CD14-positive monocyte (primary cell): ENCODE measurements around the gene AKAP9. TPM values are rescaled to one million over a fixed set of nuclear protein-coding genes. Genes with fewer than 3 reads are reported as not detected.

Experiments used
- DNase-seq, 3 donors: peaks; one replicate each; pipeline ENCODE4 v3.0.0-alpha.2; 2011 to 2022
- H2AFZ ChIP-seq: 2 replicates; pipeline ENCODE4 v1.6.0; 2012; ENCODE audit warnings: mild to moderate bottlenecking, low read depth, low read length, inconsistent platforms; ENCODE audit not compliant: insufficient read depth, poor library complexity, severe bottlenecking
- H3K27ac ChIP-seq, 2 donors: 1 replicate in 1 of 2; 2 replicates in 1 of 2; pipeline ENCODE4 v1.5.1; 2012 to 2013; ENCODE audit warnings: low read length in 2 of 2, control low read depth in 1 of 2, inconsistent platforms in 1 of 2, low read depth in 1 of 2, mild to moderate bottlenecking in 1 of 2
- H3K27me3 ChIP-seq, 2 donors: one replicate each; pipeline versions ENCODE4 v1.6.0 to v1.6.1; 2011 to 2013; ENCODE audit warnings: low read length in 2 of 2; ENCODE audit not compliant: control insufficient read depth in 2 of 2, insufficient read depth in 2 of 2
- H3K36me3 ChIP-seq, 2 donors: replicated peaks in 1 of 2; 1 replicate in 1 of 2; 2 replicates in 1 of 2; pipeline versions ENCODE4 v1.5.1 to v1.6.1; 2012 to 2013; ENCODE audit warnings: low read length in 2 of 2, control low read depth in 1 of 2, inconsistent platforms in 1 of 2, mild to moderate bottlenecking in 1 of 2; ENCODE audit not compliant: insufficient read depth in 2 of 2, control insufficient read depth in 1 of 2
- H3K4me1 ChIP-seq, 2 donors: 1 replicate in 1 of 2; 2 replicates in 1 of 2; pipeline versions ENCODE4 v1.5.1 to v1.6.1; 2012 to 2013; ENCODE audit warnings: low read length in 2 of 2, control low read depth in 1 of 2, inconsistent platforms in 1 of 2, mild to moderate bottlenecking in 1 of 2, moderate library complexity in 1 of 2; ENCODE audit not compliant: insufficient read depth in 2 of 2, control insufficient read depth in 1 of 2
- H3K4me2 ChIP-seq: replicated peaks from 2 replicates; pipeline ENCODE3; 2012; ENCODE audit warnings: low read length, moderate library complexity, mild to moderate bottlenecking; ENCODE audit not compliant: poor library complexity, severe bottlenecking; ENCODE audit errors: extremely low read depth
- H3K4me3 ChIP-seq, 3 experiments: fragments of 200-600 bp in 1 of 3; sonication (generic) in 1 of 3; replicated peaks in 1 of 3; 1 replicate in 2 of 3; 2 replicates in 1 of 3; pipeline ENCODE4 v1.5.1; 2011 to 2013; ENCODE audit warnings: low read length in 3 of 3, mild to moderate bottlenecking in 3 of 3, control low read depth in 2 of 3, low read depth in 2 of 3, inconsistent platforms in 1 of 3, moderate library complexity in 1 of 3
- H3K79me2 ChIP-seq: 2 replicates; pipeline ENCODE4 v1.6.0; 2012; ENCODE audit warnings: mild to moderate bottlenecking, control low read depth, inconsistent platforms, low read length, moderate library complexity; ENCODE audit not compliant: insufficient read depth
- H3K9ac ChIP-seq: 2 replicates; pipeline ENCODE4 v1.6.0; 2017; ENCODE audit warnings: low read length, mild to moderate bottlenecking; ENCODE audit not compliant: insufficient read depth, poor library complexity, severe bottlenecking
- H3K9me3 ChIP-seq, 2 donors: replicated peaks in 1 of 2; 1 replicate in 1 of 2; 2 replicates in 1 of 2; pipeline versions ENCODE4 v1.5.1 to v1.6.1; 2012 to 2013; ENCODE audit warnings: low read length in 2 of 2, control low read depth in 1 of 2; ENCODE audit not compliant: control insufficient read depth in 1 of 2, insufficient read depth in 1 of 2
- H4K20me1 ChIP-seq: 2 replicates; pipeline ENCODE4 v1.6.0; 2012; ENCODE audit warnings: mild to moderate bottlenecking, low read length, control low read depth, moderate library complexity; ENCODE audit not compliant: insufficient read depth
- H3K27ac Mint-ChIP-seq, 7 donors: one replicate each; pipeline ENCODE4 v1.8.0; 2020; ENCODE audit warnings: mild to moderate bottlenecking in 7 of 7, mixed read lengths in 7 of 7, moderate library complexity in 6 of 7, inconsistent platforms in 2 of 7
- H3K27me3 Mint-ChIP-seq, 3 donors: one replicate each; pipeline ENCODE4 v1.8.0; 2021 to 2022; ENCODE audit warnings: low read depth in 3 of 3, mild to moderate bottlenecking in 3 of 3, mixed read lengths in 3 of 3, moderate library complexity in 3 of 3, inconsistent platforms in 1 of 3
- H3K36me3 Mint-ChIP-seq, 2 donors: one replicate each; pipeline ENCODE4 v1.8.0; 2020; ENCODE audit warnings: mixed read lengths in 2 of 2, inconsistent platforms in 1 of 2, mild to moderate bottlenecking in 1 of 2
- H3K4me1 Mint-ChIP-seq: one replicate; pipeline ENCODE4 v1.8.0; 2020; ENCODE audit warnings: mild to moderate bottlenecking, mixed read lengths
- H3K4me3 Mint-ChIP-seq, 2 donors: one replicate each; pipeline ENCODE4 v1.8.0; 2020; ENCODE audit warnings: mild to moderate bottlenecking in 2 of 2, mixed read lengths in 2 of 2, moderate library complexity in 1 of 2
- H3K9me3 Mint-ChIP-seq, 7 donors: one replicate each; pipeline ENCODE4 v1.8.0; 2020 to 2022; ENCODE audit warnings: mixed read lengths in 7 of 7, mild to moderate bottlenecking in 6 of 7, moderate library complexity in 6 of 7, inconsistent platforms in 2 of 7
- WGBS: methylation state at CpG from one replicate; pipeline ENCODE4 v1.1.5; 2013; ENCODE audit warnings: missing lambda C conversion rate; ENCODE audit not compliant: insufficient coverage; 5-methylcytosine and 5-hydroxymethylcytosine counted together
- intact Hi-C, 2 donors: fragments of 100-400 bp; cut with micrococcal nuclease; formaldehyde crosslinking; loops; one replicate each; pipeline versions ENCODE4 v1.15.0 to v1.15.1; 2023
- polyA plus RNA-seq, 3 donors: library from polyadenylated mRNA; depleted of rRNA in 1 of 3; unstranded in 2 of 3; stranded (reverse) in 1 of 3; fragments of 300-500 nt in 2 of 3; fragments of >200 nt in 1 of 3; fragmentation: Illumina TruSeq in 2 of 3; gene quantifications; 1 replicate in 2 of 3; 2 replicates in 1 of 3; pipeline ENCODE4 v1.2.3, GENCODE V29; 2012 to 2021
- TF ChIP-seq, protein P1 (sequence below): fragments of 200-600 bp; IDR thresholded peaks from one replicate; pipeline ENCODE4 v1.8.0; 2022; ENCODE audit warnings: antibody characterized with exemption, mild to moderate bottlenecking

Gene AKAP9
- polyA plus RNA-seq, 3 donors, result 1.5 to 23.3 (median 7.3) TPM

GRCh38 chr7:91894781-91895480 is 45.7 kb upstream of the AKAP9 start:
- Histone ChIP-seq H3K27me3 (no peaks in the 10 kb centered on the region), H3K36me3 (no peaks in the 10 kb centered on the region), H2AFZ (no peak overlapping the region), H3K4me3 (no peak overlapping the region), H3K9ac (no peak overlapping the region), H3K4me2 (no peak overlapping the region), H3K9me3 (no peaks in the 10 kb centered on the region), H3K4me1 (no peaks in the 10 kb centered on the region), H3K27ac (no peak overlapping the region), H3K79me2 (no peaks in the 10 kb centered on the region), H4K20me1 (no peaks in the 10 kb centered on the region)
- H3K4me1 Mint-ChIP-seq, result no peaks in the 10 kb centered on the region
- peaks cover 0 to 4% (median 2%) of the 10 kb centered on the region in 3 donors for H3K27me3 Mint-ChIP-seq
- no peaks in the 10 kb centered on the region for H3K36me3 Mint-ChIP-seq
- intact Hi-C loops, result no loop called here
- H3K9me3 Mint-ChIP-seq, result peaks cover 0 to 3% (median 1%) of the 10 kb centered on the region in 7 donors
- no peak overlapping the region for H3K4me3 Mint-ChIP-seq
- no peak overlapping the region for H3K27ac Mint-ChIP-seq
- TF ChIP-seq, protein P1, sequence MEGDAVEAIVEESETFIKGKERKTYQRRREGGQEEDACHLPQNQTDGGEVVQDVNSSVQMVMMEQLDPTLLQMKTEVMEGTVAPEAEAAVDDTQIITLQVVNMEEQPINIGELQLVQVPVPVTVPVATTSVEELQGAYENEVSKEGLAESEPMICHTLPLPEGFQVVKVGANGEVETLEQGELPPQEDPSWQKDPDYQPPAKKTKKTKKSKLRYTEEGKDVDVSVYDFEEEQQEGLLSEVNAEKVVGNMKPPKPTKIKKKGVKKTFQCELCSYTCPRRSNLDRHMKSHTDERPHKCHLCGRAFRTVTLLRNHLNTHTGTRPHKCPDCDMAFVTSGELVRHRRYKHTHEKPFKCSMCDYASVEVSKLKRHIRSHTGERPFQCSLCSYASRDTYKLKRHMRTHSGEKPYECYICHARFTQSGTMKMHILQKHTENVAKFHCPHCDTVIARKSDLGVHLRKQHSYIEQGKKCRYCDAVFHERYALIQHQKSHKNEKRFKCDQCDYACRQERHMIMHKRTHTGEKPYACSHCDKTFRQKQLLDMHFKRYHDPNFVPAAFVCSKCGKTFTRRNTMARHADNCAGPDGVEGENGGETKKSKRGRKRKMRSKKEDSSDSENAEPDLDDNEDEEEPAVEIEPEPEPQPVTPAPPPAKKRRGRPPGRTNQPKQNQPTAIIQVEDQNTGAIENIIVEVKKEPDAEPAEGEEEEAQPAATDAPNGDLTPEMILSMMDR, result no peak
- DNase-seq, result no peak
- 80% methylated on average over 1 of the region's 1 CpG for WGBS

DNA sequence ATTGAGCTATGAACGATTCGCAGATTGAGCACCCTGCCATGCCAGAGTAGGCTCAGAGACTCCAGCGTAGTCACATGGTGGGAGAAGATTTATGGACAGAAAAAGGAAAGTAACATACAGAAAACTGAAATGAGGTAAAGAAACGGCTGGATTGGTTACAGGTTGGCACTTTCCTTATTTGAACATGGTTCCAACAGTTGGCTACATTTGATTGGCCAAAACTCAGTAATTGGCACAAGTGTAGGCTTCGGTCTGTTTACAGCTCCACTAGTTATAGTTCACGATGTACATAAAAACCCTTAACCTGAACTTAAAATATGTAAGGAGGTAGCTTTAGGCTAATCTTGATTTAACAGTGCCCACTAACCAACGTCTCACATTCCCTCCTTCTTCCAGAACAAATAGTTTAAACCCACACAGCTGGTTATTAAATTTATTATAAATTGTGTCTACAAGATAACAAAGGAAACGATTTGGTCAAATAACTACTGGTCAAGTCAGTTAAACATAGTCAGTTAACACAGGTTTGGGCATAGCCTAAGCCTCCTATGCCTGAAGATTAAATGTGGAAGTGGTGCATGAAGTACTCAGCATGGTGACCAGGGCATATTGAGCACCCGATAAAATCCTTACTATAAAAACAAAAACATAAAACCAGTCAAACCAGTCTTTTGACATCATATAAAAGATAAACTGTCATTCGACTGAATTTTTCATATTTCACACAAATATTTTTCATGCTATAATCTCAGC is 42.2 kb upstream of the AKAP9 start:
- 96% methylated on average over 3 of the region's 10 CpGs for WGBS
- Histone ChIP-seq H3K36me3 (no peaks in the 10 kb centered on the region), H3K27ac (no peak overlapping the region), H3K9me3 (no peaks in the 10 kb centered on the region), H2AFZ (no peak overlapping the region), H3K79me2 (no peaks in the 10 kb centered on the region), H3K4me3 (no peak overlapping the region), H4K20me1 (no peaks in the 10 kb centered on the region), H3K27me3 (no peaks in the 10 kb centered on the region), H3K4me2 (no peak overlapping the region), H3K4me1 (no peaks in the 10 kb centered on the region), H3K9ac (no peak overlapping the region)
- no peak overlapping the region for H3K4me3 Mint-ChIP-seq
- H3K36me3 Mint-ChIP-seq, result no peaks in the 10 kb centered on the region
- H3K4me1 Mint-ChIP-seq, result no peaks in the 10 kb centered on the region
- no peak overlapping the region for H3K27ac Mint-ChIP-seq
- no peak for DNase-seq
- peaks cover 0 to 6% (median 3%) of the 10 kb centered on the region in 7 donors for H3K9me3 Mint-ChIP-seq
- TF ChIP-seq, protein P1, result no peak
- intact Hi-C loops, result no loop called here
- H3K27me3 Mint-ChIP-seq, result peaks cover 0 to 12% (median 2%) of the 10 kb centered on the region in 3 donors
